Measurements from ENCODE around the gene CORO7.

DNA sequence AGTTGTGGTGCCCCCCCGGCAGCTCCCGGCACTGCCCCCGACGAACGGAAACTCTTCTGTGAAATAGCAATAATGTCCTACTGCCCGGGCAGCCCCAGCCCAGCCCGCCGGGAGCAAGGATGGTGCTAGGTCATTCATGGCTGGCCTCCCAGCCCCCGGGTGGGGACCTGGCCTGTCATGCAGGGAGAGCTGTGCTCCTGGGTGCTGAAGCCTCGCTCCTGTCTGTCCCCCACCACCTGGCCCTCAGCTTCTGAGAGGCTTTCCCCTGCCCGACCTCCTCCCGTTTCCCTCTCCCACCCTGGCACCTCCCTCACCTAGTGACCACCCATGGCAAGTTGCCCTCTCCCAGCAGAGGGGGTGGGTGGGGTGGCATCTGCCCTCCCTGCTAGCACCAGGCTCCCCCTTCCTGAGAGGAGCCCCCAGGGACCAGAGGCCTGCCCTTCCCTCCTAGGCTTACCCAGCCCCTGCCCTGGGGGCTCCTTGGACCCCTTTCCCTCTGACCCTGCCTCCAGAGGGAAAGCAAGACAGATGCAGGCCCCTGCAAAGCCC is 78.8 kb downstream of the CORO7 start:
- TF ChIP-seq, protein P1, sequence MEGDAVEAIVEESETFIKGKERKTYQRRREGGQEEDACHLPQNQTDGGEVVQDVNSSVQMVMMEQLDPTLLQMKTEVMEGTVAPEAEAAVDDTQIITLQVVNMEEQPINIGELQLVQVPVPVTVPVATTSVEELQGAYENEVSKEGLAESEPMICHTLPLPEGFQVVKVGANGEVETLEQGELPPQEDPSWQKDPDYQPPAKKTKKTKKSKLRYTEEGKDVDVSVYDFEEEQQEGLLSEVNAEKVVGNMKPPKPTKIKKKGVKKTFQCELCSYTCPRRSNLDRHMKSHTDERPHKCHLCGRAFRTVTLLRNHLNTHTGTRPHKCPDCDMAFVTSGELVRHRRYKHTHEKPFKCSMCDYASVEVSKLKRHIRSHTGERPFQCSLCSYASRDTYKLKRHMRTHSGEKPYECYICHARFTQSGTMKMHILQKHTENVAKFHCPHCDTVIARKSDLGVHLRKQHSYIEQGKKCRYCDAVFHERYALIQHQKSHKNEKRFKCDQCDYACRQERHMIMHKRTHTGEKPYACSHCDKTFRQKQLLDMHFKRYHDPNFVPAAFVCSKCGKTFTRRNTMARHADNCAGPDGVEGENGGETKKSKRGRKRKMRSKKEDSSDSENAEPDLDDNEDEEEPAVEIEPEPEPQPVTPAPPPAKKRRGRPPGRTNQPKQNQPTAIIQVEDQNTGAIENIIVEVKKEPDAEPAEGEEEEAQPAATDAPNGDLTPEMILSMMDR (IDR thresholded peaks at IDR 0.05) = no peak
- TF ChIP-seq POLR2A (IDR thresholded peaks at IDR 0.05) = no peak

All from ovary (tissue), 3 donors.